IMR-90 (cell line): ENCODE data around the gene ASXL2. TPM values are rescaled to one million over a fixed set of nuclear protein-coding genes. Genes with fewer than 3 reads are reported as not detected.
A peak's percentile ranks its signal among the peaks of the same experiment; 100 is the strongest.

Experiments
- ATAC-seq: fragments of 200-7000 bp; cut with Tn5 transposase; 2 replicates; pipeline ENCODE4 v1.9.1; 2020; ENCODE audit warnings: low read depth, mild to moderate bottlenecking, moderate library complexity
- BruUV-seq: library from RNA; stranded (reverse); fragments of 400-500 nt; replicated peaks from 2 replicates; lab custom pipeline; 2021; lab: Mats Ljungman, UMichigan
- CTCF ChIA-PET: fragments of 300-600 bp; formaldehyde crosslinking; extraction: SDS; loops from one replicate; lab custom pipeline; 2021; ENCODE audit warnings: antibody characterized with exemption; lab: Yijun Ruan, JAX
- POLR2A ChIA-PET: fragments of 300-600 bp; sonication (Branson Sonifier 250); formaldehyde crosslinking; loops from one replicate; lab custom pipeline; 2022; ENCODE audit warnings: antibody characterized with exemption; ENCODE audit not compliant: unreplicated experiment; lab: Charles Lee
- DNase-seq: peaks from one replicate; pipeline ENCODE4 v3.0.0; 2013
- H2AFZ ChIP-seq: replicated peaks from 2 replicates; pipeline ENCODE3; 2013; ENCODE audit warnings: low read length, mild to moderate bottlenecking; ENCODE audit not compliant: poor library complexity
- H2AK5ac ChIP-seq: 2 replicates; pipeline ENCODE4 v1.6.1; 2013; ENCODE audit warnings: low read depth, low read length, inconsistent platforms
- H2AK9ac ChIP-seq: replicated peaks from 2 replicates; pipeline ENCODE3; 2013; ENCODE audit warnings: mild to moderate bottlenecking, low read depth, low read length, moderate library complexity; ENCODE audit not compliant: poor library complexity
- H2BK120ac ChIP-seq: 2 replicates; pipeline ENCODE4 v1.6.1; 2013; ENCODE audit warnings: low read depth, low read length, inconsistent platforms
- H2BK15ac ChIP-seq: 3 replicates; pipeline ENCODE4 v1.6.1; 2013; ENCODE audit warnings: low read depth, low read length, inconsistent platforms
- H2BK20ac ChIP-seq: 2 replicates; pipeline ENCODE4 v1.6.1; 2013; ENCODE audit warnings: low read depth, mild to moderate bottlenecking, inconsistent platforms, low read length, moderate library complexity
- H2BK5ac ChIP-seq: 2 replicates; pipeline ENCODE4 v1.6.1; 2013; ENCODE audit warnings: mild to moderate bottlenecking, low read depth, low read length, inconsistent platforms; ENCODE audit not compliant: poor library complexity, severe bottlenecking
- H3K14ac ChIP-seq: replicated peaks from 2 replicates; pipeline ENCODE4 v1.6.1; 2013; ENCODE audit warnings: low read depth, low read length, inconsistent platforms
- H3K18ac ChIP-seq: 2 replicates; pipeline ENCODE4 v1.6.1; 2013; ENCODE audit warnings: low read depth, low read length, control low read depth
- H3K23ac ChIP-seq: 2 replicates; pipeline ENCODE4 v1.6.1; 2013; ENCODE audit warnings: low read depth, low read length, inconsistent platforms
- H3K27ac ChIP-seq: 2 replicates; pipeline ENCODE4 v1.5.1; 2013; ENCODE audit warnings: mild to moderate bottlenecking, control low read depth, low read length; ENCODE audit not compliant: insufficient read depth
- H3K27me3 ChIP-seq: 2 replicates; pipeline ENCODE4 v1.6.1; 2013; ENCODE audit warnings: low read length; ENCODE audit not compliant: control insufficient read depth, insufficient read depth
- H3K36me3 ChIP-seq: 2 replicates; pipeline ENCODE4 v1.6.1; 2013; ENCODE audit warnings: low read length, mixed read lengths; ENCODE audit not compliant: control insufficient read depth, insufficient read depth
- H3K4ac ChIP-seq: 2 replicates; pipeline ENCODE4 v1.6.1; 2013; ENCODE audit warnings: low read depth, low read length, inconsistent platforms
- H3K4me1 ChIP-seq: 2 replicates; pipeline ENCODE4 v1.6.1; 2013; ENCODE audit warnings: low read length, mixed read lengths; ENCODE audit not compliant: control insufficient read depth, insufficient read depth
- H3K4me2 ChIP-seq: 2 replicates; pipeline ENCODE4 v1.6.1; 2013; ENCODE audit warnings: low read depth, mild to moderate bottlenecking, control low read depth, low read length, moderate library complexity
- H3K4me3 ChIP-seq: 2 replicates; pipeline ENCODE4 v1.5.1; 2013; ENCODE audit warnings: low read depth, mild to moderate bottlenecking, control low read depth, low read length, moderate library complexity; ENCODE audit not compliant: insufficient read depth
- H3K56ac ChIP-seq: 2 replicates; pipeline ENCODE4 v1.6.1; 2013; ENCODE audit warnings: low read length, inconsistent platforms; ENCODE audit not compliant: insufficient read depth; ENCODE audit errors: extremely low read depth
- H3K79me1 ChIP-seq, 2 experiments: 2 replicates each; pipeline ENCODE4 v1.6.1; 2013; ENCODE audit warnings: low read length in 2 of 2, inconsistent platforms in 1 of 2, low read depth in 1 of 2
- H3K9ac ChIP-seq: 2 replicates; pipeline ENCODE4 v1.6.1; 2013; ENCODE audit warnings: low read depth, low read length, control low read depth
- H3K9me1 ChIP-seq: 2 replicates; pipeline ENCODE4 v1.6.1; 2013; ENCODE audit warnings: low read length, inconsistent platforms; ENCODE audit not compliant: insufficient read depth
- H3K9me3 ChIP-seq: 2 replicates; pipeline ENCODE4 v1.6.1; 2013; ENCODE audit warnings: low read length; ENCODE audit not compliant: control insufficient read depth, insufficient read depth
- H4K20me1 ChIP-seq: 2 replicates; pipeline ENCODE4 v1.6.1; 2013; ENCODE audit warnings: low read length, inconsistent platforms; ENCODE audit not compliant: insufficient read depth
- H4K5ac ChIP-seq: 2 replicates; pipeline ENCODE4 v1.6.1; 2013; ENCODE audit warnings: mild to moderate bottlenecking, low read depth, low read length, control low read depth
- H4K8ac ChIP-seq, 2 experiments: 2 replicates each; pipeline ENCODE4 v1.6.1; 2013; ENCODE audit warnings: low read depth in 2 of 2, low read length in 2 of 2, control low read depth in 1 of 2, inconsistent platforms in 1 of 2
- H4K91ac ChIP-seq: 2 replicates; pipeline ENCODE4 v1.6.1; 2013; ENCODE audit warnings: low read depth, low read length, inconsistent platforms; ENCODE audit not compliant: insufficient read depth
- BHLHE40 ChIP-seq: fragments of 150-350 bp; IDR thresholded peaks from 2 replicates; pipeline ENCODE4 v1.6.1; 2016; ENCODE audit warnings: mild to moderate bottlenecking, low read depth, low read length
- CEBPB ChIP-seq: IDR thresholded peaks from 2 replicates; pipeline ENCODE4 v1.6.1; 2012; ENCODE audit warnings: low read depth, low read length, improper control_type of control experiment
- CHD1 ChIP-seq: IDR thresholded peaks from 2 replicates; pipeline ENCODE4 v1.6.1; 2012; ENCODE audit warnings: low read depth, low read length, improper control_type of control experiment
- MAFK ChIP-seq: IDR thresholded peaks from 2 replicates; pipeline ENCODE4 v1.6.1; 2012; ENCODE audit warnings: low read depth, low read length, improper control_type of control experiment
- MXI1 ChIP-seq: IDR thresholded peaks from 2 replicates; pipeline ENCODE4 v1.6.1; 2012; ENCODE audit warnings: low read depth, mild to moderate bottlenecking, low read length, moderate library complexity, borderline replicate concordance
- NFE2L2 ChIP-seq: fragments of 150-350 bp; IDR thresholded peaks from 2 replicates; pipeline ENCODE4 v1.6.1; 2016; ENCODE audit warnings: low read depth, mild to moderate bottlenecking, low read length
- RAD21 ChIP-seq: IDR thresholded peaks from 2 replicates; pipeline ENCODE4 v1.6.1; 2012; ENCODE audit warnings: low read length, improper control_type of control experiment
- RCOR1 ChIP-seq: IDR thresholded peaks from 2 replicates; pipeline ENCODE4 v1.6.1; 2012; ENCODE audit warnings: mild to moderate bottlenecking, low read length, improper control_type of control experiment; ENCODE audit not compliant: insufficient replicate concordance
- RFX5 ChIP-seq: IDR thresholded peaks from 2 replicates; pipeline ENCODE4 v1.8.0; 2012; ENCODE audit warnings: low read depth, mild to moderate bottlenecking, low read length, moderate library complexity
- WGBS, 2 experiments: methylation state at CpG; one replicate each; pipeline versions ENCODE4 v1.1.5 to v1.1.7; 2013; ENCODE audit warnings: missing lambda C conversion rate in 2 of 2; ENCODE audit not compliant: insufficient read length in 1 of 2; ENCODE audit errors: extremely low coverage in 2 of 2; 5-methylcytosine and 5-hydroxymethylcytosine counted together
- dilution Hi-C: fragments of 300-500 bp; cut with HindIII; formaldehyde crosslinking; loops from one replicate; pipeline ENCODE4 v1.14.3; 2018; ENCODE audit warnings: low sequenced_read_pairs; ENCODE audit not compliant: unreplicated experiment
- in situ Hi-C: fragments of 300-500 bp; cut with MboI; formaldehyde crosslinking; loops from 3 replicates; pipeline ENCODE4 v1.14.3; 2019; ENCODE audit warnings: low sequenced_read_pairs, inconsistent platforms, mixed read lengths
- intact Hi-C: fragments of 100-400 bp; cut with micrococcal nuclease; formaldehyde crosslinking; loops from 2 replicates; pipeline ENCODE4 v1.10.0; 2022
- polyA plus RNA-seq, 3 experiments: library from polyadenylated mRNA; depleted of rRNA; stranded (reverse); fragments of >200 nt; gene quantifications; 2 replicates each; pipeline ENCODE4 v1.2.3, GENCODE V29; 2012; ENCODE audit warnings: low replicate concordance in 1 of 3
- total RNA-seq: library from RNA; depleted of rRNA; stranded (reverse); fragments of >200 nt; gene quantifications from 2 replicates; pipeline ENCODE4 v1.2.3, GENCODE V29; 2012
- TF ChIP-seq, protein P1 (sequence below): conservative IDR thresholded peaks from 2 replicates; pipeline ENCODE4 v1.5.1; 2012; ENCODE audit warnings: mild to moderate bottlenecking, low read depth, low read length, improper control_type of control experiment

Gene ASXL2
- total and polyA plus RNA-seq, 2 of the 4 experiments (the other 2 are of a cell fraction): 5.3 to 8.1 TPM

DNA sequence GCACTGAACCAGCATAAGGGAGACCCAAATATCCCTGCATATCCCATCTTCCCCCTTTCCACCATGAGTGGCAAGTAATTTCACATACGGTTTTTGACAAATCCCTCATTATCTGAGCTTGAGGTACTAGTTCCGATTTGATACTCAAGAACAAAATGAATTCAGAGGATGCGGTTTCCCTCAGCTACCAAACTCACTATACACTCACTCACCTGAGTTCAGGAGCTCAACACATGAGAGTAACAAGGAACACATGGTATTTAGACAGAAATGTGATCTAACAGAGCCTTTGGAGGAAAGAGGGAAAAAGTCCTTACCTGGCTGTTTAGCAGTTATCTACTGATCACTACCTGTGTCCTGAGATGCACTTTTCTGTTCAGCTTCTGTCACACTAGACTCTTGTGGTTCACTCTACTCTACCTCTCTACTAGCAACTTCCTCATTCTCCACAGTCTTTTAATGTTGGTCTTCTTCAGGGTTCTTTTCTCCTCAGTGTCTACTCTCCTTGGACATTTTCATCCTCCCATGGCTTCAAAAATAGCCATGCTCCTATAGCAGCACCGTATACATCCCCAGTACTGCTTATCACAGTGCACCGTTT is 25.1 kb downstream of the ASXL2 start:
- no peak overlapping the region for H3K14ac ChIP-seq
- no peaks in the 10 kb centered on the region for H3K27me3 ChIP-seq
- no peak overlapping the region for H3K56ac ChIP-seq
- no peak overlapping the region for H3K4me3 ChIP-seq
- H3K9ac ChIP-seq: no peak overlapping the region
- peaks cover 5% of the 10 kb centered on the region for H3K4me1 ChIP-seq
- intact Hi-C loops (loop anchor here (2.0 kb wide), 1 partner anchor 292 kb away; no protein-coding TSS in a partner anchor), dilution Hi-C loops (no loop called here), in situ Hi-C loops (loop anchor here (10.0 kb wide), 1 partner anchor 292 kb away; no protein-coding TSS in a partner anchor)
- no peak overlapping the region for H2AFZ ChIP-seq
- peak overlapping the region; percentile 23; the same call in 1 of the 2 replicates for H3K23ac ChIP-seq
- H3K4ac ChIP-seq: no peak overlapping the region
- no peak for TF ChIP-seq MXI1
- no peak for TF ChIP-seq RFX5
- no peak for TF ChIP-seq NFE2L2
- TF ChIP-seq RCOR1: no peak
- TF ChIP-seq CEBPB: no peak
- no peak for TF ChIP-seq RAD21
- TF ChIP-seq CHD1: no peak
- TF ChIP-seq BHLHE40: no peak
- TF ChIP-seq, protein P1, sequence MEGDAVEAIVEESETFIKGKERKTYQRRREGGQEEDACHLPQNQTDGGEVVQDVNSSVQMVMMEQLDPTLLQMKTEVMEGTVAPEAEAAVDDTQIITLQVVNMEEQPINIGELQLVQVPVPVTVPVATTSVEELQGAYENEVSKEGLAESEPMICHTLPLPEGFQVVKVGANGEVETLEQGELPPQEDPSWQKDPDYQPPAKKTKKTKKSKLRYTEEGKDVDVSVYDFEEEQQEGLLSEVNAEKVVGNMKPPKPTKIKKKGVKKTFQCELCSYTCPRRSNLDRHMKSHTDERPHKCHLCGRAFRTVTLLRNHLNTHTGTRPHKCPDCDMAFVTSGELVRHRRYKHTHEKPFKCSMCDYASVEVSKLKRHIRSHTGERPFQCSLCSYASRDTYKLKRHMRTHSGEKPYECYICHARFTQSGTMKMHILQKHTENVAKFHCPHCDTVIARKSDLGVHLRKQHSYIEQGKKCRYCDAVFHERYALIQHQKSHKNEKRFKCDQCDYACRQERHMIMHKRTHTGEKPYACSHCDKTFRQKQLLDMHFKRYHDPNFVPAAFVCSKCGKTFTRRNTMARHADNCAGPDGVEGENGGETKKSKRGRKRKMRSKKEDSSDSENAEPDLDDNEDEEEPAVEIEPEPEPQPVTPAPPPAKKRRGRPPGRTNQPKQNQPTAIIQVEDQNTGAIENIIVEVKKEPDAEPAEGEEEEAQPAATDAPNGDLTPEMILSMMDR: no peak
- no peak for TF ChIP-seq MAFK
- no peak overlapping the region; the same call in 1 of the 2 replicates for H2BK20ac ChIP-seq
- no peak for DNase-seq
- no TSS peak for BruUV-seq
- no peak overlapping the region for H2BK5ac ChIP-seq
- peaks cover 3% of the 10 kb centered on the region for H3K36me3 ChIP-seq
- H3K27ac ChIP-seq: no peak overlapping the region
- CTCF ChIA-PET: interaction anchor here (1.2 kb wide), 2 partner anchors 26 to 27 kb away, joined by 3 to 4 read pairs; no protein-coding TSS in a partner anchor
- no peak overlapping the region for H3K18ac ChIP-seq
- no peak overlapping the region for H2BK120ac ChIP-seq
- ATAC-seq: no peak
- H2AK9ac ChIP-seq: no peak overlapping the region
- H4K5ac ChIP-seq: no peak overlapping the region
- H4K8ac ChIP-seq: no peak overlapping the region
- peaks cover 16 to 63% of the 10 kb centered on the region in 2 experiments for H3K79me1 ChIP-seq
- peaks cover 9% of the 10 kb centered on the region; the same call in 1 of the 2 replicates for H3K9me1 ChIP-seq
- WGBS, 2 experiments: 80% methylated on average over 1 of the region's 5 CpGs; no CpG with 5 or more reads in 1 of the 2 experiments
- POLR2A ChIA-PET: no interaction called here
- peak overlapping the region; percentile 33; the same call in 1 of the 2 replicates for H2AK5ac ChIP-seq
- peak overlapping the region; percentile 25; the same call in 1 of the 3 replicates for H2BK15ac ChIP-seq
- peaks cover 53% of the 10 kb centered on the region for H4K20me1 ChIP-seq
- H3K9me3 ChIP-seq: no peaks in the 10 kb centered on the region
- H3K4me2 ChIP-seq: no peak overlapping the region
- no peak overlapping the region for H4K91ac ChIP-seq
